Glomerular visceral epithelial cell (primary cell): ENCODE data around the gene GALNS.

Experiments used
- DNase-seq: peaks from one replicate; pipeline ENCODE4 v3.0.0-alpha.2; 2016; ENCODE audit errors: extremely low spot score

The GALNS gene

GRCh38 chr16:88876942-88877526 is 20.3 kb upstream of the GALNS start:
- DNase-seq: no peak

- no peak for DNase-seq
Observed at GRCh38 chr16:88875703-88876234, 19.0 kb upstream of the GALNS start.

- DNase-seq: no peak
Observed at GRCh38 chr16:88874938-88875599, 18.3 kb upstream of the GALNS start.

- no peak for DNase-seq
Observed at GRCh38 chr16:88872650-88873331, 16.0 kb upstream of the GALNS start.

GRCh38 chr16:88871730-88872416 is 15.1 kb upstream of the GALNS start:
- DNase-seq: no peak

- no peak for DNase-seq
Observed at GRCh38 chr16:88871349-88871702, 14.6 kb upstream of the GALNS start.

GRCh38 chr16:88870608-88871348 is 14.0 kb upstream of the GALNS start:
- DNase-seq: no peak

- DNase-seq: no peak
Observed at GRCh38 chr16:88869673-88869980, 12.9 kb upstream of the GALNS start.

GRCh38 chr16:88868974-88869672 is 12.4 kb upstream of the GALNS start:
- no peak for DNase-seq

GRCh38 chr16:88867581-88868246 is 11.0 kb upstream of the GALNS start:
- DNase-seq: no peak

GRCh38 chr16:88866151-88866920 is 9.6 kb upstream of the GALNS start, which contains the start of gene PABPN1L:
Gene PABPN1L, minus strand, starts transcription at chr16:88866660. Its CDS starts 54 bp downstream, at chr16:88866606.
- no peak for DNase-seq

GRCh38 chr16:88865742-88866141 is 9.0 kb upstream of the GALNS start:
- no peak for DNase-seq

- DNase-seq: no peak
Observed at GRCh38 chr16:88865310-88865709, 8.6 kb upstream of the GALNS start.

GRCh38 chr16:88864521-88864920 is 7.8 kb upstream of the GALNS start:
- DNase-seq: no peak

GRCh38 chr16:88864099-88864498 is 7.4 kb upstream of the GALNS start:
- DNase-seq: no peak

- DNase-seq: no peak
Observed at GRCh38 chr16:88863426-88863825, 6.7 kb upstream of the GALNS start.

GRCh38 chr16:88862968-88863367 is 6.2 kb upstream of the GALNS start:
- no peak for DNase-seq

GRCh38 chr16:88861359-88861758 is 4.6 kb upstream of the GALNS start:
- no peak for DNase-seq

- DNase-seq: no peak
Observed at GRCh38 chr16:88859381-88860091, 2.8 kb upstream of the GALNS start.
